ENCODE data around the gene MPPED1. TPM values are rescaled to one million over a fixed set of nuclear protein-coding genes. Genes with fewer than 3 reads are reported as not detected.

MPPED1 gene
- total RNA-seq, 1 donor from 2014 or later = not detected

- no peak overlapping the region for H3K4me3 Mint-ChIP-seq (ENCODE audit: unreplicated experiment)
- H3K9me3 Mint-ChIP-seq (ENCODE audit: low read depth) = no peaks in the 10 kb centered on the region
- no peak for DNase-seq (ENCODE audit: low spot score)
- TF ChIP-seq CTCF (IDR thresholded peaks at IDR 0.05) = no peak
- H3K36me3 Mint-ChIP-seq (ENCODE audit: low read depth) = no peaks in the 10 kb centered on the region
- no peaks in the 10 kb centered on the region for H3K4me1 Mint-ChIP-seq (ENCODE audit: low read depth)
- no peak overlapping the region for H3K27ac Mint-ChIP-seq (ENCODE audit: unreplicated experiment)
- peaks cover 78% of the 10 kb centered on the region for H3K27me3 Mint-ChIP-seq (ENCODE audit: low read depth)
Observed at GRCh38 chr22:43418079-43418825, 6.4 kb downstream of the MPPED1 start.

- peaks cover 73% of the 10 kb centered on the region for H3K27me3 Mint-ChIP-seq (ENCODE audit: low read depth)
- H3K36me3 Mint-ChIP-seq (ENCODE audit: low read depth) = no peaks in the 10 kb centered on the region
- H3K4me3 Mint-ChIP-seq (ENCODE audit: unreplicated experiment) = no peak overlapping the region
Observed at GRCh38 chr22:43419371-43420080, 7.7 kb downstream of the MPPED1 start.

DNA sequence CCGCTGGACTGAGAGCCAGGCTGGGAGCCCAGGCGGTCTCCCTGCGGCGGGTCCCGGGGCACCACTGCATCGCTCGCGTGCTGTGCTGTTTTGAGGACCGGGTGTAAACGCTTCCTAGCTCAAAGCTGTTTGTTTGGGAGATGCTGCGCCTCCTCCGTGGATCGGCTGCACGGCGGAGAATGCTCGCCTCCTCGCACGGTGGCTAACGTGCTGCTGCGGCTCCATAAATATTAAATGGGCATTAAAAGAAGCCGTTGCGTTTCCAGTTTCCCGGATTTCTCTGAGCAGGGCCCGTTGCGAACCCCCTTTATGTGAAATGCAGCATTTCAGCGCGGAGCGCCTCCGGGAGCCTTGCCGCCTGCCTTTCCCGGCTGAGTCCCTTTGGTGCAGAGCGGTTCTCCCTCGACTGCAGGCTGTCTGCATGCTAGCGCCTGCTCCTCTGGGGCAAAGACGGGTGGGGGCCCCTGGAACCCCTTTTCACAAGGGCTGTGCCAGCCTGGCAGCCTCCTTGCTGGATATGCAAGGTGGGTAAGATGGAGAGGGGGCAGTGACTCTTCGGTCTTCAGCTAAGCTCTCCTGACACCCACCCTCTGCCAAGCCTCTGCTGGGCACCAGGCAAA lies 9.3 kb downstream of the MPPED1 start:
- Mint-ChIP-seq H3K4me3 (ENCODE audit: unreplicated experiment) (no peak overlapping the region), H3K27me3 (ENCODE audit: low read depth) (peaks cover 59% of the 10 kb centered on the region)

More at GRCh38 chr22:43419371-43420080, 7.7 kb downstream of the MPPED1 start:
- Mint-ChIP-seq H3K4me1 (ENCODE audit: low read depth) (no peaks in the 10 kb centered on the region), H3K9me3 (ENCODE audit: low read depth) (no peaks in the 10 kb centered on the region), H3K27ac (ENCODE audit: unreplicated experiment) (no peak overlapping the region)
- peak; percentile 40 for DNase-seq (ENCODE audit: low spot score)
- no peak for TF ChIP-seq CTCF (IDR thresholded peaks at IDR 0.05)

GRCh38 chr22:43421914-43422615 lies 10.3 kb downstream of the MPPED1 start:
- Mint-ChIP-seq H3K27ac (ENCODE audit: unreplicated experiment) (no peak overlapping the region), H3K4me1 (ENCODE audit: low read depth) (no peaks in the 10 kb centered on the region), H3K36me3 (ENCODE audit: low read depth) (no peaks in the 10 kb centered on the region), H3K4me3 (ENCODE audit: unreplicated experiment) (no peak overlapping the region), H3K9me3 (ENCODE audit: low read depth) (no peaks in the 10 kb centered on the region), H3K27me3 (ENCODE audit: low read depth) (peaks cover 54% of the 10 kb centered on the region)
- no peak for TF ChIP-seq CTCF (IDR thresholded peaks at IDR 0.05)
- peak; percentile 72 for DNase-seq (ENCODE audit: low spot score)

More for the DNA sequence above, 9.3 kb downstream of the MPPED1 start:
- no peak for TF ChIP-seq CTCF (IDR thresholded peaks at IDR 0.05)
- no peak overlapping the region for H3K27ac Mint-ChIP-seq (ENCODE audit: unreplicated experiment)
- DNase-seq (ENCODE audit: low spot score) = peak; percentile 83
- H3K4me1 Mint-ChIP-seq (ENCODE audit: low read depth) = no peaks in the 10 kb centered on the region
- H3K9me3 Mint-ChIP-seq (ENCODE audit: low read depth) = no peaks in the 10 kb centered on the region
- no peaks in the 10 kb centered on the region for H3K36me3 Mint-ChIP-seq (ENCODE audit: low read depth)

GRCh38 chr22:43423046-43423445 lies 11.2 kb downstream of the MPPED1 start:
- Mint-ChIP-seq H3K9me3 (ENCODE audit: low read depth) (no peaks in the 10 kb centered on the region), H3K36me3 (ENCODE audit: low read depth) (no peaks in the 10 kb centered on the region), H3K27me3 (ENCODE audit: low read depth) (peaks cover 50% of the 10 kb centered on the region), H3K4me3 (ENCODE audit: unreplicated experiment) (no peak overlapping the region), H3K27ac (ENCODE audit: unreplicated experiment) (no peak overlapping the region), H3K4me1 (ENCODE audit: low read depth) (no peaks in the 10 kb centered on the region)
- TF ChIP-seq CTCF (IDR thresholded peaks at IDR 0.05) = no peak
- peak; percentile 55 for DNase-seq (ENCODE audit: low spot score)

All from chondrocyte (in vitro differentiated cells).